Transverse colon (tissue), 4 donors: ENCODE measurements around the gene PRPSAP1. TPM values are rescaled to one million over a fixed set of nuclear protein-coding genes. Genes with fewer than 3 reads are reported as not detected.

Experiments
- DNase-seq: peaks from one replicate; pipeline ENCODE4 v3.0.0-alpha.2; 2019
- H3K27ac ChIP-seq, 4 donors: fragments of 200-600 bp; sonication (generic); 2 replicates each; pipeline ENCODE4 v1.5.1; 2016 to 2018; ENCODE audit warnings: inconsistent platforms in 4 of 4
- H3K27me3 ChIP-seq: fragments of 200-600 bp; sonication (generic); 2 replicates; pipeline ENCODE4 v1.5.1; 2017; ENCODE audit warnings: inconsistent platforms
- H3K36me3 ChIP-seq, 4 donors: fragments of 200-600 bp; sonication (generic); 2 replicates each; pipeline ENCODE4 v1.5.1; 2017 to 2019; ENCODE audit warnings: inconsistent platforms in 4 of 4
- H3K4me1 ChIP-seq, 4 donors: fragments of 200-600 bp; sonication (generic); 2 replicates each; pipeline ENCODE4 v1.5.1; 2017 to 2020; ENCODE audit warnings: inconsistent platforms in 4 of 4
- H3K4me3 ChIP-seq, 4 donors: fragments of 200-600 bp; sonication (generic); 1 replicate in 1 of 4; 2 replicates in 3 of 4; pipeline versions ENCODE4 v1.5.1 to v1.6.1; 2017 to 2019; ENCODE audit warnings: inconsistent platforms in 4 of 4
- H3K9me3 ChIP-seq, 2 donors: fragments of 200-600 bp; sonication (generic); 2 replicates each; pipeline ENCODE4 v1.5.1; 2017 to 2019; ENCODE audit warnings: inconsistent platforms in 2 of 2
- EP300 ChIP-seq: sonication (generic); formaldehyde crosslinking; IDR thresholded peaks from one replicate; pipeline ENCODE4 v1.6.1; 2017; ENCODE audit warnings: antibody characterized with exemption, low read depth
- POLR2A ChIP-seq: fragments of 450-650 bp; IDR thresholded peaks from one replicate; pipeline ENCODE4 v1.6.1; 2016; ENCODE audit warnings: antibody characterized with exemption, mild to moderate bottlenecking, moderate library complexity
- POLR2AphosphoS5 ChIP-seq, 3 donors: sonication (generic); formaldehyde crosslinking; IDR thresholded peaks; one replicate each; pipeline ENCODE4 v1.6.1; 2016; ENCODE audit warnings: antibody characterized with exemption in 3 of 3
- WGBS, 2 donors: methylation state at CpG; one replicate each; pipeline ENCODE4 v1.1.5; 2018; ENCODE audit warnings: low coverage in 1 of 2; 5-methylcytosine and 5-hydroxymethylcytosine counted together
- in situ Hi-C, 4 donors: fragments of 200-750 bp; cut with MboI; loops; one replicate each; pipeline versions ENCODE4 v1.15.0 to v1.15.1; 2017; ENCODE audit warnings: low sequenced_read_pairs in 3 of 4, low pct_ligation_motif_present in 1 of 4, low pct_unique_long_range_greater_than_20kb in 1 of 4
- intact Hi-C: fragments of 100-400 bp; cut with DNase I; formaldehyde crosslinking; loops from one replicate; pipeline ENCODE4 v1.15.1; 2023; ENCODE audit warnings: low total_unique reads
- total RNA-seq, 4 donors: library from RNA; depleted of rRNA; stranded (reverse); fragments of >200 nt; gene quantifications; one replicate each; pipeline ENCODE4 v1.1.0, GENCODE V29; 2016
- TF ChIP-seq, protein P1 (sequence below), 5 experiments: fragments of 200-600 bp in 3 of 5; fragments of 450-650 bp in 2 of 5; sonication (generic) in 3 of 5; IDR thresholded peaks; 1 replicate in 2 of 5; 2 replicates in 3 of 5; pipeline ENCODE4 v1.5.1; 2016 to 2017; ENCODE audit warnings: antibody characterized with exemption in 5 of 5, inconsistent platforms in 3 of 5, mild to moderate bottlenecking in 2 of 5, moderate library complexity in 1 of 5

The PRPSAP1 gene
- total RNA-seq, 4 donors from 2014 or later: 50.1 to 147 (median 96.7) TPM

DNA sequence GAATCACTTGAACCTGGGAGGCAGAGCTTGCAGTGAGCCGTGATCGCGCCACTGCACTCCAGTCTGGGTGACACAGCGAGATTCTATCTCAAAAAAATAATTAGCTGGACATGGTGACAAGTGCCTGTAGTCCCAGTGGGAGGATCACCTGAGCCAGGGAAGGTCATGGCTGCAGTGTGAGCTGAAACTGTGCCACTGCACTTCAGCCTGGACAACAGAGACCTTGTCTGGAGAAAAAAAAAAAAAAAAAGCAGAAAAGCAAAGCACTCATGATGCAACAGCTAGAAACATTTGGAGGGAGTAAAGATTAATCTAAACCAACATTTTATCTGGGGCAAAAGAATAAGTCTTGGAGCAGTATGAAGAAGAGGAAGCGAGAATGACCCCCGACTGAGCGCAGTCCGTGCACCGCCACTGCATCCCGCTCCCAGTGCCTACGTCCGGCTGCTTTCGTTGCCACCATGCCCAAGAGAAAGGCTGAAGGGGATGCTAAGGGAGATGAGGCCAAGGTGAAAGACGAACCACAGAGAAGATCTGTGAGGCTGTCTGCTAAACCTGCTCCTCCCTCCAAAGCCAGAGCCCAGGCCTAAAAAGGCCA is 8.2 kb downstream of the PRPSAP1 start:
- Histone ChIP-seq H3K36me3 (peaks cover 0 to 47% (median 15%) of the 10 kb centered on the region in 4 donors), H3K4me3 (no peak overlapping the region), H3K9me3 (no peaks in the 10 kb centered on the region), H3K4me1 (no peaks in the 10 kb centered on the region), H3K27me3 (no peaks in the 10 kb centered on the region), H3K27ac (no peak overlapping the region)
- TF ChIP-seq POLR2A: no peak
- TF ChIP-seq POLR2AphosphoS5 (IDR thresholded peaks at IDR 0.05): no peak
- TF ChIP-seq, protein P1, sequence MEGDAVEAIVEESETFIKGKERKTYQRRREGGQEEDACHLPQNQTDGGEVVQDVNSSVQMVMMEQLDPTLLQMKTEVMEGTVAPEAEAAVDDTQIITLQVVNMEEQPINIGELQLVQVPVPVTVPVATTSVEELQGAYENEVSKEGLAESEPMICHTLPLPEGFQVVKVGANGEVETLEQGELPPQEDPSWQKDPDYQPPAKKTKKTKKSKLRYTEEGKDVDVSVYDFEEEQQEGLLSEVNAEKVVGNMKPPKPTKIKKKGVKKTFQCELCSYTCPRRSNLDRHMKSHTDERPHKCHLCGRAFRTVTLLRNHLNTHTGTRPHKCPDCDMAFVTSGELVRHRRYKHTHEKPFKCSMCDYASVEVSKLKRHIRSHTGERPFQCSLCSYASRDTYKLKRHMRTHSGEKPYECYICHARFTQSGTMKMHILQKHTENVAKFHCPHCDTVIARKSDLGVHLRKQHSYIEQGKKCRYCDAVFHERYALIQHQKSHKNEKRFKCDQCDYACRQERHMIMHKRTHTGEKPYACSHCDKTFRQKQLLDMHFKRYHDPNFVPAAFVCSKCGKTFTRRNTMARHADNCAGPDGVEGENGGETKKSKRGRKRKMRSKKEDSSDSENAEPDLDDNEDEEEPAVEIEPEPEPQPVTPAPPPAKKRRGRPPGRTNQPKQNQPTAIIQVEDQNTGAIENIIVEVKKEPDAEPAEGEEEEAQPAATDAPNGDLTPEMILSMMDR (IDR thresholded peaks at IDR 0.05): no peak
- TF ChIP-seq EP300: no peak
- 92 to 93% methylated on average over 14 of the region's 14 CpGs for WGBS, 2 donors
- intact Hi-C loops: no loop called here
- in situ Hi-C loops: no loop called here
- DNase-seq: no peak

DNA sequence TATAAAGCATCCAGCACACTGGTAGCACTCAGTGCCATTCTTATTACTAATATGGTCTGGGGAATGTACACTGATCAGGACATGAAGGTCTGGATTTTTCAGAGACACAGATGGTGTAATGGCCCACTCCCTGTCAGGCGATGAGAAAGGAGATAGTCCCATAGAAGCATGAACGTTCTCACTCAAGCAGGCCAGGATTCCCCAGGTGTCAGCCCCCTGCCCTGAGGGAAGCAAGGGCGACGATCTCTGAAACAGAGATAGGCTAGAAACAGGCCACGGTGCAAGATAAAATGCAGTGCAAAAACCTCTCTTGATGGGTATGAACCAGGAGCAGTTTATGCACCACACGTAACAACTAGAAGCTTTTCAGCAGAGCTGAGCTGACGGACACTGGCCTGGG is 10.6 kb downstream of the PRPSAP1 start:
- H3K4me3 ChIP-seq: no peak overlapping the region
- intact Hi-C loops: no loop called here
- H3K4me1 ChIP-seq: no peaks in the 10 kb centered on the region
- H3K27me3 ChIP-seq: no peaks in the 10 kb centered on the region
- in situ Hi-C loops: no loop called here
- TF ChIP-seq POLR2A (no peak), POLR2AphosphoS5 (IDR thresholded peaks at IDR 0.05) (no peak), EP300 (no peak)
- TF ChIP-seq, protein P1 (IDR thresholded peaks at IDR 0.05): no peak
- DNase-seq: no peak
- H3K9me3 ChIP-seq: no peaks in the 10 kb centered on the region
- H3K27ac ChIP-seq: no peak overlapping the region
- H3K36me3 ChIP-seq: peaks cover 0 to 44% (median 12%) of the 10 kb centered on the region in 4 donors
- 95% methylated on average over 7 of the region's 7 CpGs; no CpG with 5 or more reads in 1 of the 2 donors for WGBS, 2 donors

DNA sequence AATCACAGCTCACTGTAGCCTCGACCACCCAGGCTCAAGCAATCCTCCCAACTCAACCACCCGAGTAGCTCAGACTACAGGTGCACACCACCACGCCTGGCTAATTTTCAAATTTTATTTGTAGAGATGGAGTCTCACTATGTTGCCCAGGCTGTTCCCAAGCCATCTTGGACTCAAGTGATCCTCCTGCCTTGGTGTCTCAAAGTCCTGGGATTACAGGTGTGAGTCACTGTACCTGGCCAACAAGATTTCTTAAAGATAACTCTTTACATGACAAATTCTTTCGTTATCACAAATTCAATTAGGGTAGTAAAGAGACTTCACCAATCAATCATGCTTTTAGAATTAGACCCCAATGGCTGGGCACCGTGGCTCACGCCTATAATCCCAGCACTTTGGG is 12.4 kb downstream of the PRPSAP1 start:
- Histone ChIP-seq H3K27me3 (no peaks in the 10 kb centered on the region), H3K36me3 (peaks cover 0 to 29% (median 4%) of the 10 kb centered on the region in 4 donors), H3K9me3 (no peaks in the 10 kb centered on the region), H3K4me1 (no peaks in the 10 kb centered on the region), H3K27ac (no peak overlapping the region), H3K4me3 (no peak overlapping the region)
- no peak for DNase-seq
- intact Hi-C loops (no loop called here), in situ Hi-C loops (no loop called here)
- 80 to 93% methylated on average over 4 to 6 of the region's 6 CpGs for WGBS, 2 donors
- TF ChIP-seq, protein P1 (IDR thresholded peaks at IDR 0.05): no peak
- TF ChIP-seq POLR2A (no peak), POLR2AphosphoS5 (IDR thresholded peaks at IDR 0.05) (no peak)

DNA sequence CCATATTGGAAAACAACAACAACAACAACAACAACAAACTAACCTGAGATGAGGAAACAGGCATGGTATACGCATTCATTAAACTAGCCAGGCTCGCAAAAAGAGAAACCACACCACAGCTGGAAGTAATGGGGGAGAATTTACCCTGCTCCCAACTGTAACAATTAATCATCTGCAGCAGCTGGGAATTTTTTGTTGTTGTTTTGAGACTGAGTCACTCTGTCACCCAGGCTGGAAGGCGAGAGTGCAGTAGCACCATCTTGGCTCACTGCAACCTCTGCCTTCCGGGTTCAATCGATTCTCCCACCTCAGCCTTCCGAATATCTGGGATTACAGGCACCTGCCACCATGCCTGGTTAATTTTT is 16.3 kb downstream of the PRPSAP1 start:
- Histone ChIP-seq H3K9me3 (no peaks in the 10 kb centered on the region), H3K4me1 (no peaks in the 10 kb centered on the region), H3K27ac (no peak overlapping the region), H3K27me3 (no peaks in the 10 kb centered on the region), H3K4me3 (no peak overlapping the region), H3K36me3 (no peaks in the 10 kb centered on the region)
- in situ Hi-C loops: no loop called here
- 70 to 86% methylated on average over 2 to 6 of the region's 6 CpGs for WGBS, 2 donors
- intact Hi-C loops: no loop called here
- TF ChIP-seq, protein P1 (IDR thresholded peaks at IDR 0.05): no peak
- TF ChIP-seq POLR2A (no peak), POLR2AphosphoS5 (IDR thresholded peaks at IDR 0.05) (no peak)
- no peak for DNase-seq
